DOHH2 (cell line): ENCODE results near the gene MYZAP.

Source experiments
- CTCF ChIP-seq: fragments of 200-600 bp; sonication (generic); IDR thresholded peaks from one replicate; pipeline ENCODE4 v1.5.1; 2014; ENCODE audit warnings: antibody characterized with exemption, mild to moderate bottlenecking, low read depth, low read length; ENCODE audit not compliant: poor library complexity, severe bottlenecking
- EZH2phosphoT487 ChIP-seq: fragments of 200-600 bp; sonication (generic); IDR thresholded peaks from 2 replicates; pipeline ENCODE4 v1.6.1; 2017; ENCODE audit warnings: borderline replicate concordance, mild to moderate bottlenecking, antibody characterized with exemption, low read length, moderate library complexity, mixed read lengths

- TF ChIP-seq EZH2phosphoT487 (no peak), CTCF (no peak)
Measured at GRCh38 chr15:57557810-57558209, 33.9 kb upstream of the MYZAP start.
